Lung (tissue), 12 donors: Measurements from ENCODE around the gene C8B. TPM values are rescaled to one million over a fixed set of nuclear protein-coding genes. Genes with fewer than 3 reads are reported as not detected.

Source experiments
- ATAC-seq: fragments of 200-7000 bp; cut with Tn5 transposase; one replicate; pipeline ENCODE4 v1.9.1; 2020; ENCODE audit warnings: moderate number of reproducible peaks; ENCODE audit not compliant: insufficient read depth, low FRiP score
- DNase-seq, 3 donors: peaks; one replicate each; pipeline ENCODE4 v3.0.0-alpha.2; 2013 to 2017
- H3K27ac ChIP-seq, 2 donors: one replicate each; pipeline ENCODE4 v1.5.1; 2013; ENCODE audit warnings: mild to moderate bottlenecking in 2 of 2, moderate library complexity in 2 of 2, control low read depth in 1 of 2, inconsistent platforms in 1 of 2, low read depth in 1 of 2, low read length in 1 of 2
- H3K27me3 ChIP-seq, 3 donors: one replicate each; pipeline ENCODE4 v1.5.1; 2013; ENCODE audit warnings: low read length in 2 of 3; ENCODE audit not compliant: control insufficient read depth in 3 of 3, insufficient read depth in 3 of 3
- H3K36me3 ChIP-seq, 4 donors: one replicate each; pipeline ENCODE4 v1.5.1; 2013; ENCODE audit warnings: low read length in 4 of 4, mild to moderate bottlenecking in 1 of 4, moderate library complexity in 1 of 4; ENCODE audit not compliant: control insufficient read depth in 4 of 4, insufficient read depth in 4 of 4
- H3K4me1 ChIP-seq, 5 donors: one replicate each; pipeline ENCODE4 v1.5.1; 2013; ENCODE audit warnings: low read length in 5 of 5, mild to moderate bottlenecking in 2 of 5, moderate library complexity in 1 of 5; ENCODE audit not compliant: control insufficient read depth in 5 of 5, insufficient read depth in 5 of 5
- H3K4me3 ChIP-seq: one replicate; pipeline ENCODE4 v1.5.1; 2013; ENCODE audit warnings: mild to moderate bottlenecking, control low read depth, moderate library complexity
- H3K9ac ChIP-seq, 2 donors: one replicate each; pipeline ENCODE4 v1.5.1; 2013; ENCODE audit warnings: low read length in 2 of 2, control low read depth in 1 of 2; ENCODE audit not compliant: insufficient read depth in 1 of 2
- H3K9me3 ChIP-seq, 4 donors: one replicate each; pipeline ENCODE4 v1.5.1; 2013; ENCODE audit warnings: low read length in 3 of 4, mild to moderate bottlenecking in 1 of 4, moderate library complexity in 1 of 4; ENCODE audit not compliant: control insufficient read depth in 4 of 4, insufficient read depth in 3 of 4
- whole genome bisulfite sequencing, 2 donors: extraction: QIAGEN DNeasy Blood & Tissue Kit; methylation state at CpG; one replicate each; pipeline ENCODE4 v1.1.7; 2013; 5-methylcytosine and 5-hydroxymethylcytosine counted together
- polyA plus RNA-seq, 2 donors: library from polyadenylated mRNA; stranded (reverse); fragments of 200-250 nt; gene quantifications; one replicate each; pipeline ENCODE4 v1.2.1, GENCODE V29; 2013
- total RNA-seq, 2 donors: library from RNA; depleted of rRNA in 1 of 2; stranded (reverse); fragments of >200 nt in 1 of 2; gene quantifications; one replicate each; pipeline ENCODE4 v1.2.1, GENCODE V29; 2014 to 2021
- TF ChIP-seq, protein P1 (sequence below): IDR thresholded peaks from 2 replicates; pipeline ENCODE4 v1.5.1; 2012; ENCODE audit warnings: mild to moderate bottlenecking; ENCODE audit errors: control extremely low read depth, extremely low read depth
- donor health status: control.
- donor health status: control.
- donor health status: Bipolar disorder and iron deficiency.
- donor health status: healthy.
- donor health status: DM: yes; HTN: yes; CAD: no.

Gene C8B
- total and polyA plus RNA-seq, 4 donors: 0.22 to 2.8 (median 1.7) TPM

DNA sequence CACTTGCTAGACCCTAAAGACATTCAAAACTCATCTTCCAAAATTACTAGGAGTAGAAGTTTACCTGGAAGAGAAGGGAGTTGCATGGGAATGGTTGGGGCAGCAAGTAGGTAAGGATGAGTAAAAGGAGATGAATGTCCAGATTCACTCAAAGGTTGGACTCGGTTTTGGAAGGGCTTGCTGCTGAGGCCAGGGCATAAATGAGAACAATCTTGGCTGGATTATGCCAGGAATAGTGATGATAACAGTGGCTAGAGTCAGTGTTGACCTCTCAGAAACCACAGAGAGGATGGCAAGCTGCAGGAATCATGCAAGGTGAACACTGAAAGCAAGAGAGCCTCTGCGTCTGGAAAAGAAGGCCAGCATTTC is 67.8 kb downstream of the C8B start:
- no peaks in the 10 kb centered on the region for H3K27me3 ChIP-seq
- H3K36me3 ChIP-seq: no peaks in the 10 kb centered on the region
- no peak overlapping the region for H3K27ac ChIP-seq
- WGBS, 2 donors: 70 to 91% methylated on average over 2 of the region's 2 CpGs
- TF ChIP-seq, protein P1, sequence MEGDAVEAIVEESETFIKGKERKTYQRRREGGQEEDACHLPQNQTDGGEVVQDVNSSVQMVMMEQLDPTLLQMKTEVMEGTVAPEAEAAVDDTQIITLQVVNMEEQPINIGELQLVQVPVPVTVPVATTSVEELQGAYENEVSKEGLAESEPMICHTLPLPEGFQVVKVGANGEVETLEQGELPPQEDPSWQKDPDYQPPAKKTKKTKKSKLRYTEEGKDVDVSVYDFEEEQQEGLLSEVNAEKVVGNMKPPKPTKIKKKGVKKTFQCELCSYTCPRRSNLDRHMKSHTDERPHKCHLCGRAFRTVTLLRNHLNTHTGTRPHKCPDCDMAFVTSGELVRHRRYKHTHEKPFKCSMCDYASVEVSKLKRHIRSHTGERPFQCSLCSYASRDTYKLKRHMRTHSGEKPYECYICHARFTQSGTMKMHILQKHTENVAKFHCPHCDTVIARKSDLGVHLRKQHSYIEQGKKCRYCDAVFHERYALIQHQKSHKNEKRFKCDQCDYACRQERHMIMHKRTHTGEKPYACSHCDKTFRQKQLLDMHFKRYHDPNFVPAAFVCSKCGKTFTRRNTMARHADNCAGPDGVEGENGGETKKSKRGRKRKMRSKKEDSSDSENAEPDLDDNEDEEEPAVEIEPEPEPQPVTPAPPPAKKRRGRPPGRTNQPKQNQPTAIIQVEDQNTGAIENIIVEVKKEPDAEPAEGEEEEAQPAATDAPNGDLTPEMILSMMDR: no peak
- no peak overlapping the region for H3K4me3 ChIP-seq
- peaks cover 0 to 2% (median 0%) of the 10 kb centered on the region in 4 donors for H3K9me3 ChIP-seq
- no peak for DNase-seq
- H3K9ac ChIP-seq: no peak overlapping the region
- H3K4me1 ChIP-seq: peaks cover 0 to 8% (median 0%) of the 10 kb centered on the region in 5 donors
- ATAC-seq: no peak

DNA sequence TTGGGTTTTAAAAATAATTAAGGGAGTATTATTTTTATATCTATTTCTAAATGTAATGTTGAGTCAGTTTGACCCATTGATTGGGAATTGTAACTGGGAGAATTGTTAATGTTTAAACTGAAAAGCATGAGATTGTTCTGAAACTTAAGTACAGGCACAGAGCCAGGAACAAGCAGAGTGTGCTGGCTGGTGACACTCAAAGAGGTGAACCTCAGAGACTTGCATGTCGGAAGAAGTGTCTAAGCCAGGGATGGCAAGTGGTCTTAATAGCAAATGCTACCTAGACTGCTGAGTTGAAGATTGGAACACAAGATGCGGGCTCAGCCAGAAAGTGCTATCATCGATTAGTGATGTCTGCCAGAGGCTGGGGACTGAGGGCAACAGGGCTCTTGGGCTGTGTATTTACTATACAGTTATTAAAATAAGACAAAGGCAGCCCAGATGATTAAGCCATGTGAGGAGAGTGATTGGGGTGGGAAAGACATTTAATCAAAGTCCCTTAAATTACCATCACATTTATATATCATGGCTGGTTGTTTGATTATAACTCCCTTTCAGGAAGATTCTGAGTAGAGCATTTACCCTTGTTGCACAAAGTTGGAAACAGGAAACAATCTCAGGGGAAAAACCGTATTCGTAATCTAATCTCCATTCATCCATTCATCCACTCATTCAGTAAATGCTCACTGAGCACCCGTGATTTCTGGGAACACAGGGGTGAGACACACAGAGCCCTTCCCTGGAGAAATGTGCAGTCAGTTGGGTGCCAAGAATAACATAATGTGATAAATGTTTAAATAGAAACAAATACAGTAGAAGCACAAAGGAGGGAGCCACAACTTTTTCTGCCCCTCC is 68.4 kb downstream of the C8B start:
- Histone ChIP-seq H3K36me3 (no peaks in the 10 kb centered on the region), H3K4me1 (peaks cover 0 to 8% (median 0%) of the 10 kb centered on the region in 5 donors), H3K9ac (no peak overlapping the region), H3K4me3 (no peak overlapping the region), H3K9me3 (peaks cover 0 to 2% (median 0%) of the 10 kb centered on the region in 4 donors), H3K27ac (no peak overlapping the region), H3K27me3 (no peaks in the 10 kb centered on the region)
- WGBS, 2 donors: 55 to 80% methylated on average over 6 of the region's 6 CpGs
- peak; percentile 23 for ATAC-seq
- TF ChIP-seq, protein P1: no peak
- peak in 1 of 3 donors; percentile 18 for DNase-seq

DNA sequence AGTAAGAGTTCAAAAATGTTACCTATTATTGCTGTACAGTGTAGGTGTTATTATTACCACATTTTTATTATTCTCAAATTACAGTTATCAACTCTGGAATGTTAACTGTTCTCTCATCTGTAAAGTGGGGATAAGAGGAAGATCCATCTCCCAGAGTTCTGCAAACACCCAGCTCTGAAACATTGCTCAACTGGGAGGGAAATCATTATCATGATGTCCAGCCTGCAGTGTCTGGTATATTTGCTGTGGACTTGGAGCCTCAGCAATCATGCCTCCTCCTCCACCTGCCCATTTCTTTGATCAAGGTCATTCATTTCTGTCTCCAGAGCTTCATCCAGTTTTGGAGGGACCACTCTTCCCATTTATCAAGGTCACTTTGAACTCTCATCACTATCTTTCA is 71.8 kb downstream of the C8B start:
- no peak for ATAC-seq
- TF ChIP-seq, protein P1: no peak

DNA sequence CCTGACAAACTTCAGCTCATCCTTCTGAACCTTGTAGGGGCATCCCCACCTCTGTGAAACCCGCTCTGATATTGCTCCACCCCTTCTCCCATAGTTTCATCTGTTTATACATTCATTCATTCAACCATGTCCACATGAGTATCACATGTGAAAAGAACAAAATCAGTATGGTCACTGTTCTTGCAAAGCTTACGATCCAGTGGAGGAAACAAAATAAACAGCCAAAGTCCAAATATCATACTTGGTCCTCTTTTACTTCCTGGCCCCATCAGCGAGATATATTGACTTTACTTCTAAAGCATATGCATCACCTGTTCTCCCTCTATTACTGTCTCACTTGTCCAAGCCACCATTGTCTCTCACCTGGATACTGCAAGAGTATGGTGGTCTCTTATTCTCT is 75.6 kb downstream of the C8B start:
- H3K27ac ChIP-seq: no peak overlapping the region
- no peak for ATAC-seq
- DNase-seq: no peak
- no peaks in the 10 kb centered on the region for H3K36me3 ChIP-seq
- TF ChIP-seq, protein P1: no peak
- H3K9me3 ChIP-seq: no peaks in the 10 kb centered on the region
- WGBS, 2 donors: 88 to 89% methylated on average over 3 of the region's 3 CpGs
- H3K4me1 ChIP-seq: no peaks in the 10 kb centered on the region
- peak overlapping the region; percentile 16 for H3K4me3 ChIP-seq
- no peaks in the 10 kb centered on the region for H3K27me3 ChIP-seq
- no peak overlapping the region for H3K9ac ChIP-seq

More for the DNA sequence above, 71.8 kb downstream of the C8B start:
- no peak for DNase-seq
- Histone ChIP-seq H3K9me3 (no peaks in the 10 kb centered on the region), H3K4me1 (peaks cover 0 to 8% (median 0%) of the 10 kb centered on the region in 5 donors), H3K36me3 (no peaks in the 10 kb centered on the region), H3K4me3 (no peak overlapping the region), H3K27ac (no peak overlapping the region), H3K27me3 (no peaks in the 10 kb centered on the region), H3K9ac (no peak overlapping the region)
